CD4-positive, alpha-beta memory T cell (primary cell): ENCODE results near the gene TAGLN2. TPM values are rescaled to one million over a fixed set of nuclear protein-coding genes. Genes with fewer than 3 reads are reported as not detected.

ENCODE experiments used
- microRNA-seq: library from miRNA; unstranded; fragments of <30 nt; microRNA quantifications from one replicate; pipeline ENCODE4 v1.2.0, GENCODE V29; 2021; ENCODE audit warnings: borderline replicate concordance, borderline number of aligned reads, borderline microRNAs expressed, mixed read lengths
- polyA plus RNA-seq, 2 donors: library from polyadenylated mRNA; unstranded; fragments of 300-500 nt; fragmentation: Illumina TruSeq; gene quantifications; one replicate each; pipeline ENCODE4 v1.2.3, GENCODE V29; 2021
- total RNA-seq, 2 experiments: library from RNA; stranded (reverse); gene quantifications; one replicate each; pipeline ENCODE4 v1.2.3, GENCODE V29; 2021

The TAGLN2 gene
- total and polyA plus RNA-seq, 4 experiments from 2014 or later, result 196 to 1,289 (median 611) TPM

Small RNA genes lying within 50 kb of the gene (microRNA-seq; reads per million reads assigned to microRNA genes)
- not detected for gene MIR4259

Other genes with a start within 250 kb of the TAGLN2 start
- not detected for gene CRP, start 210.9 kb downstream of the TAGLN2 start, total RNA-seq
- not detected for gene CRP, start 210.9 kb downstream of the TAGLN2 start, polyA plus RNA-seq
- gene DUSP23, start 144.5 kb downstream of the TAGLN2 start, total RNA-seq, result 10 to 100 TPM; 14.5 to 15.7 TPM
- 10 to 100 TPM; 44.8 to 73.8 TPM for gene DUSP23, start 144.5 kb downstream of the TAGLN2 start, polyA plus RNA-seq
- gene FCRL6, start 123.1 kb downstream of the TAGLN2 start, total RNA-seq, result under 1 TPM; 0.41 to 0.55 TPM
- gene FCRL6, start 123.1 kb downstream of the TAGLN2 start, polyA plus RNA-seq, result under 1 TPM; 0.20 to 0.78 TPM
- gene SLAMF8, start 98.6 kb downstream of the TAGLN2 start, total RNA-seq, result 1 to 10 TPM; 2.0 TPM
- gene SLAMF8, start 98.6 kb downstream of the TAGLN2 start, polyA plus RNA-seq, result not detected
- gene VSIG8, start 62.9 kb downstream of the TAGLN2 start, total RNA-seq, result not detected
- gene VSIG8, start 62.9 kb downstream of the TAGLN2 start, polyA plus RNA-seq, result not detected
- under 1 TPM in 1 of 2 experiments, not detected in 1; 0.67 TPM for gene CFAP45, start 25.3 kb downstream of the TAGLN2 start, total RNA-seq
- under 1 TPM; 0.15 to 0.52 TPM for gene CFAP45, start 25.3 kb downstream of the TAGLN2 start, polyA plus RNA-seq
- gene IGSF9, start 20.1 kb upstream of the TAGLN2 start, total RNA-seq, result not detected
- not detected for gene IGSF9, start 20.1 kb upstream of the TAGLN2 start, polyA plus RNA-seq
- not detected for gene SLAMF9, start 28.7 kb upstream of the TAGLN2 start, total RNA-seq
- not detected for gene SLAMF9, start 28.7 kb upstream of the TAGLN2 start, polyA plus RNA-seq
- 10 to 100 TPM; 11.7 to 12.3 TPM for gene PIGM, start 106.5 kb upstream of the TAGLN2 start, total RNA-seq
- gene PIGM, start 106.5 kb upstream of the TAGLN2 start, polyA plus RNA-seq, result 1 to 10 TPM; 2.9 to 3.5 TPM
- not detected for gene KCNJ10, start 144.7 kb upstream of the TAGLN2 start, total RNA-seq
- gene KCNJ10, start 144.7 kb upstream of the TAGLN2 start, polyA plus RNA-seq, result under 1 TPM in 1 of 2 donors, not detected in 1; 0.08 TPM
- not detected for gene KCNJ9, start 156.0 kb upstream of the TAGLN2 start, total RNA-seq
- gene KCNJ9, start 156.0 kb upstream of the TAGLN2 start, polyA plus RNA-seq, result not detected
- gene IGSF8, start 173.1 kb upstream of the TAGLN2 start, total RNA-seq, result 10 to 100 TPM; 48.8 to 51.2 TPM
- 10 to 100 TPM; 36.8 to 46.9 TPM for gene IGSF8, start 173.1 kb upstream of the TAGLN2 start, polyA plus RNA-seq
- gene ATP1A2, start 190.3 kb upstream of the TAGLN2 start, total RNA-seq, result not detected
- not detected for gene ATP1A2, start 190.3 kb upstream of the TAGLN2 start, polyA plus RNA-seq
- gene ATP1A4, start 226.1 kb upstream of the TAGLN2 start, total RNA-seq, result not detected
- not detected for gene ATP1A4, start 226.1 kb upstream of the TAGLN2 start, polyA plus RNA-seq